HG02763 (cell line): ENCODE results near the gene ADARB1.

ENCODE experiments used
- ATAC-seq: cut with Tn5 transposase; IDR thresholded peaks from one replicate; pipeline ENCODE4 v1.9.1; 2021; ENCODE audit warnings: mild to moderate bottlenecking, moderate library complexity; ENCODE audit not compliant: unreplicated experiment

The ADARB1 gene

GRCh38 chr21:45146306-45146705 lies 71.9 kb downstream of the ADARB1 start:
- ATAC-seq = no peak

GRCh38 chr21:45146801-45147200 lies 72.4 kb downstream of the ADARB1 start:
- no peak for ATAC-seq

GRCh38 chr21:45147473-45148315 lies 73.3 kb downstream of the ADARB1 start:
- ATAC-seq = no peak

- no peak for ATAC-seq
These were observed 74.1 kb downstream of the ADARB1 start for GRCh38 chr21:45148316-45148990.

GRCh38 chr21:45149021-45149420 lies 74.6 kb downstream of the ADARB1 start:
- ATAC-seq = no peak

GRCh38 chr21:45150638-45151131 lies 76.3 kb downstream of the ADARB1 start:
- ATAC-seq = no peak

GRCh38 chr21:45151445-45152160 lies 77.2 kb downstream of the ADARB1 start:
- no peak for ATAC-seq

- ATAC-seq = no peak
These were observed 77.9 kb downstream of the ADARB1 start for GRCh38 chr21:45152265-45152746.

GRCh38 chr21:45153358-45154318 lies 79.3 kb downstream of the ADARB1 start:
- no peak for ATAC-seq

- no peak for ATAC-seq
These were observed 80.4 kb downstream of the ADARB1 start for GRCh38 chr21:45154511-45155508.

- no peak for ATAC-seq
These were observed 81.5 kb downstream of the ADARB1 start for GRCh38 chr21:45155910-45156309.

GRCh38 chr21:45156459-45156858 lies 82.1 kb downstream of the ADARB1 start:
- ATAC-seq = no peak

- no peak for ATAC-seq
These were observed 83.6 kb downstream of the ADARB1 start for GRCh38 chr21:45157932-45158331.

GRCh38 chr21:45158491-45159423 lies 84.4 kb downstream of the ADARB1 start:
- ATAC-seq = no peak

GRCh38 chr21:45160198-45160597 lies 85.8 kb downstream of the ADARB1 start:
- ATAC-seq = no peak

GRCh38 chr21:45161038-45161945 lies 86.9 kb downstream of the ADARB1 start:
- ATAC-seq = no peak

GRCh38 chr21:45162115-45162514 lies 87.7 kb downstream of the ADARB1 start:
- no peak for ATAC-seq
